Thymus (tissue), 11 donors: ENCODE data around the gene OR1N1. TPM values are rescaled to one million over a fixed set of nuclear protein-coding genes. Genes with fewer than 3 reads are reported as not detected.
"Not testable (repeated sequence)": the region's sequence is repeated elsewhere in the genome, so short reads cannot be mapped to it uniquely, and the experiment has no call there.

ENCODE experiments used
- DNase-seq, 9 donors: peaks; one replicate each; pipeline ENCODE4 v3.0.0-alpha.2; 2013; ENCODE audit warnings: low spot score in 9 of 9, low read depth in 6 of 9, missing footprints in 1 of 9
- H3K27ac ChIP-seq, 2 donors: one replicate each; pipeline ENCODE4 v1.5.1; 2013; ENCODE audit warnings: control low read depth in 1 of 2, low read depth in 1 of 2, low read length in 1 of 2, mild to moderate bottlenecking in 1 of 2, moderate library complexity in 1 of 2
- H3K27me3 ChIP-seq, 2 donors: one replicate each; pipeline ENCODE4 v1.5.1; 2013; ENCODE audit warnings: low read length in 1 of 2; ENCODE audit not compliant: control insufficient read depth in 2 of 2, insufficient read depth in 1 of 2
- H3K36me3 ChIP-seq, 2 donors: one replicate each; pipeline ENCODE4 v1.5.1; 2013; ENCODE audit warnings: low read length in 1 of 2, mild to moderate bottlenecking in 1 of 2, moderate library complexity in 1 of 2; ENCODE audit not compliant: control insufficient read depth in 2 of 2, insufficient read depth in 2 of 2
- H3K4me1 ChIP-seq, 2 donors: one replicate each; pipeline ENCODE4 v1.5.1; 2013; ENCODE audit warnings: low read length in 2 of 2; ENCODE audit not compliant: control insufficient read depth in 2 of 2, insufficient read depth in 2 of 2
- H3K4me3 ChIP-seq, 2 donors: one replicate each; pipeline ENCODE4 v1.5.1; 2013; ENCODE audit warnings: low read length in 2 of 2, control low read depth in 1 of 2, mild to moderate bottlenecking in 1 of 2
- H3K9me3 ChIP-seq, 2 donors: one replicate each; pipeline ENCODE4 v1.5.1; 2013; ENCODE audit warnings: low read length in 1 of 2, mild to moderate bottlenecking in 1 of 2; ENCODE audit not compliant: control insufficient read depth in 2 of 2, insufficient read depth in 1 of 2
- WGBS: extraction: QIAGEN DNeasy Blood & Tissue Kit; methylation state at CpG from one replicate; pipeline ENCODE4 v1.1.7; 2013; 5-methylcytosine and 5-hydroxymethylcytosine counted together
- polyA plus RNA-seq: library from polyadenylated mRNA; stranded (reverse); fragments of 200-250 nt; gene quantifications from one replicate; pipeline ENCODE4 v1.2.3, GENCODE V29; 2013
- total RNA-seq: library from RNA; stranded (reverse); fragments of 120-200 nt; gene quantifications from one replicate; pipeline ENCODE4 v1.2.4, GENCODE V29; 2013
- donor health status: healthy.

Gene OR1N1
- total and polyA plus RNA-seq, 2 donors: not detected

GRCh38 chr9:122537066-122537465 lies 10.0 kb upstream of the OR1N1 start:
- not testable (repeated sequence) for H3K4me1 ChIP-seq, H3K4me3 ChIP-seq, H3K9me3 ChIP-seq, H3K27ac ChIP-seq, H3K27me3 ChIP-seq, H3K36me3 ChIP-seq, DNase-seq
- 89% methylated on average over 7 of the region's 7 CpGs for WGBS

DNA sequence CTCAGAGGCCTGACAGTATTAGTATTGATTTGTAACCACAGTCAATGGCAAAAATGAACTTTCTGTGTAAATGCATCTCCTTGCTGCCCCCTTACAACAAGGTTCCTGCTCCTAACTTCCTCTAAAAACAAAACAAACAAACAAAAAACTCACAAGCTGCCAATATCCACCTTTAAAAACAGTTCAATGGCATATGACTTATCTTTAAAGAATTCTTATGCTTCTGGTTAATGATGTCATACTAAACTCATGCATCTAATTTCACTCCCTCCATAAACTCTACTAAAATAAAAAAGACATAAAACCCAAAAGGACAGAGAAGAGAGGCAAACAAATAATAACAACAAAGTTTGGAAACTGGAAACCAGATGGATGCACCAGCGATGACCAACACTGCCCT lies 9.0 kb upstream of the OR1N1 start:
- DNase-seq: no peak
- Histone ChIP-seq H3K4me1 (no peaks in the 10 kb centered on the region), H3K9me3 (no peaks in the 10 kb centered on the region), H3K4me3 (no peak overlapping the region), H3K27ac (no peak overlapping the region), H3K36me3 (no peaks in the 10 kb centered on the region), H3K27me3 (no peaks in the 10 kb centered on the region)
- whole genome bisulfite sequencing: 96% methylated on average over 1 of the region's 1 CpG

GRCh38 chr9:122531157-122531556 lies 4.1 kb upstream of the OR1N1 start:
- not testable (repeated sequence) for DNase-seq, H3K9me3 ChIP-seq, H3K4me1 ChIP-seq, H3K36me3 ChIP-seq, H3K27me3 ChIP-seq, H3K4me3 ChIP-seq, H3K27ac ChIP-seq
- WGBS: 87% methylated on average over 4 of the region's 4 CpGs

DNA sequence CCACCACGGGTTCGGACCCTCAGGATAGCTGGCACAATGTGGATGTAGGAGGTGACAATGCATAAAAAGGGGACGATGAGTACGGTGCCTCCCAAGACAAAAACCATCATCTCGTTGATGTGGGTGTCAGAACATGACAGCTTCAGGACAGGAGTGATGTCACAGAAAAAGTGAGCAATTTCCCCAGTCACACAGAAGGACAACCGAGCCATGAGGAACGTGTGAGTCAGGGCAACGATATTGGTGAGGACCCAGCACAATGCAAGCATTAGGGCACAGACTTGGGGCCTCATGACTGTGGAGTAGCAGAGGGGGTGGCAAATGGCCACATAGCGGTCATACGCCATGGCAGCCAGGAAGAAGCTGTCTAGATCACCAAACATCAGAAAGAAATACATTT lies 491 bp downstream of the OR1N1 start:
- WGBS: 92% methylated on average over 10 of the region's 10 CpGs
- no peaks in the 10 kb centered on the region for H3K4me1 ChIP-seq

DNA sequence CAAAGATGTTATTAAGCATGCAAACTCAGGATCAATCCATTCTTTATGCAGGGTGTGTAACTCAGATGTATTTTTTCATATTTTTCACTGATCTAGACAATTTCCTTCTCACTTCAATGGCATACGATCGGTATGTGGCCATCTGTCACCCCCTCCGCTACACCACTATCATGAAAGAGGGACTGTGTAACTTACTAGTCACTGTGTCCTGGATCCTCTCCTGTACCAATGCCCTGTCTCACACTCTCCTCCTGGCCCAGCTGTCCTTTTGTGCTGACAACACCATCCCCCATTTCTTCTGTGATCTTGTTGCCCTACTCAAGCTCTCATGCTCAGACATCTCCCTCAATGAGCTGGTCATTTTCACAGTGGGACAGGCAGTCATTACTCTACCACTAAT lies 7.7 kb downstream of the OR1N1 start:
- DNase-seq: no peak
- WGBS: 97% methylated on average over 3 of the region's 3 CpGs
- Histone ChIP-seq H3K27me3 (no peaks in the 10 kb centered on the region), H3K9me3 (no peaks in the 10 kb centered on the region), H3K36me3 (no peaks in the 10 kb centered on the region), H3K4me3 (no peak overlapping the region), H3K4me1 (no peaks in the 10 kb centered on the region), H3K27ac (no peak overlapping the region)

More for the DNA sequence above, 491 bp downstream of the OR1N1 start:
- no peak for DNase-seq
- Histone ChIP-seq H3K27me3 (no peaks in the 10 kb centered on the region), H3K36me3 (no peaks in the 10 kb centered on the region), H3K9me3 (no peaks in the 10 kb centered on the region), H3K4me3 (no peak overlapping the region), H3K27ac (no peak overlapping the region)

DNA sequence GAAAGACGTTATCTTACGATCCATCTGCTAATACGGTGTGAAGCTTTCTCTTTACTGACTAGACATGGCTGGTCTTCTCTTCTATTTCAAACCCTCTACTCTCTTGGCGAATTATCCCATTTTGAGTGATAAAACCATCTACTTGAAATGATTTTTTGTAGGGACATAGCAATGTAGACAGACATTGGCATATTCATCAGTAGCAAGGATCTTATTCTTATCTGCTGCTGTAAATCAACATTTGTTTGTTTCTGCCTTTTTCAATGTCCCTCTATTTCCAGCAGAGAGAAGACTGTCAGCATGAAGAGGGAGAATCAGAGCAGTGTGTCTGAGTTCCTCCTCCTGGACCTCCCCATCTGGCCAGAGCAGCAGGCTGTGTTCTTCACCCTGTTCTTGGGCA lies 8.3 kb downstream of the OR1N1 start, which contains the start of gene OR1J4:
OR1J4 (plus strand) TSS at position 301 of the 400 bp plus-strand sequence; CDS start at position 301, 0 bp downstream.
- WGBS: 89% methylated on average over 4 of the region's 4 CpGs
- H3K36me3 ChIP-seq: no peaks in the 10 kb centered on the region

GRCh38 chr9:122518226-122518625 lies 8.9 kb downstream of the OR1N1 start:
- Histone ChIP-seq H3K4me3 (no peak overlapping the region), H3K4me1 (no peaks in the 10 kb centered on the region), H3K36me3 (no peaks in the 10 kb centered on the region), H3K9me3 (no peaks in the 10 kb centered on the region), H3K27me3 (no peaks in the 10 kb centered on the region), H3K27ac (no peak overlapping the region)
- no peak for DNase-seq
- WGBS: 66% methylated on average over 2 of the region's 2 CpGs

More for the DNA sequence above, 8.3 kb downstream of the OR1N1 start, which contains the start of gene OR1J4:
- Histone ChIP-seq H3K27me3 (no peaks in the 10 kb centered on the region), H3K9me3 (no peaks in the 10 kb centered on the region), H3K4me1 (no peaks in the 10 kb centered on the region), H3K27ac (no peak within 1 kb of the TSS), H3K4me3 (no peak within 1 kb of the TSS)
- DNase-seq: no peak

DNA sequence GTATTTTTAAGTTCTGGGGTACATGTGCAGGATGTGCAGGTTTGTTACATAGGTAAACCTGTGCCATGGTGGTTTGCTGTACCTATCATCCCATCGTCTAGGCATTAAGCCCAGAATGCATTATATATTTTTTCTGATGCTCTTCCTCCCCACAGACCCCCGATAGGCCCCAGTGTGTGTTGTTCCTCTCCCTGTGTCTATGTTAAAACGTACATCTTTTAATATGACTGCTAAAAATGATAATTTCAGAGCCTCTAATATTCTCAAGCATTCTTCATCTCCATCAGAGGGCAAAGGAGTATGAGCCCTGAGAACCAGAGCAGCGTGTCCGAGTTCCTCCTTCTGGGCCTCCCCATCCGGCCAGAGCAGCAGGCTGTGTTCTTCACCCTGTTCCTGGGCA lies 16.6 kb downstream of the OR1N1 start, which contains the start of gene OR1J2:
OR1J2 (plus strand) TSS at position 301 of the 400 bp plus-strand sequence; CDS start at position 301, 0 bp downstream.
- no peak for DNase-seq
- Histone ChIP-seq H3K27ac (no peak within 1 kb of the TSS), H3K4me3 (no peak within 1 kb of the TSS), H3K9me3 (no peaks in the 10 kb centered on the region), H3K36me3 (no peaks in the 10 kb centered on the region), H3K4me1 (no peaks in the 10 kb centered on the region), H3K27me3 (no peaks in the 10 kb centered on the region)
- 92% methylated on average over 6 of the region's 6 CpGs for WGBS

DNA sequence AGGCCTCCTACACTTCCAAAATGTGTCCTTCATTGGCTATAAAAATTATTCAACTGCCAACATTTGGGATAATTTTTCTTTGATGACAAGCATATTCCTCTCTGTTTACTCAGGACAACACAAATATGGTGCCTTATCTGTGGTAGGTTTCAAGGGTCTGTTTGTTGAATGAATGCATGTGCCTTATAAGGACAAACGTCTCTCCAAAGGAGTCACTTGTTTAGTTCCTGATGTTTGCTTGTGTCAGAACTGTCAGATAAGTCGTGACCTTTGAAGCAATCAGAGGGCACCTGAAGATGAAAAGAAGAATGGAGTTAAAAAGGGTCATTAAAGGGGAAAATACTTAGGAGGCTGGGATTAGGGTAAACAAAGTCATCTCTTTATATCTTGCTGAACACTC lies 20.1 kb downstream of the OR1N1 start:
- no peaks in the 10 kb centered on the region for H3K9me3 ChIP-seq
- no peaks in the 10 kb centered on the region for H3K4me1 ChIP-seq
- no peak overlapping the region for H3K27ac ChIP-seq
- DNase-seq: no peak
- WGBS: 69% methylated on average over 2 of the region's 2 CpGs
- no peak overlapping the region for H3K4me3 ChIP-seq
- no peaks in the 10 kb centered on the region for H3K36me3 ChIP-seq
- no peaks in the 10 kb centered on the region for H3K27me3 ChIP-seq

GRCh38 chr9:122498883-122499288 lies 28.2 kb downstream of the OR1N1 start:
- Histone ChIP-seq H3K27me3 (no peaks in the 10 kb centered on the region), H3K9me3 (no peaks in the 10 kb centered on the region), H3K36me3 (no peaks in the 10 kb centered on the region), H3K4me3 (no peak overlapping the region), H3K4me1 (no peaks in the 10 kb centered on the region), H3K27ac (no peak overlapping the region)
- WGBS: 62% methylated on average over 2 of the region's 2 CpGs
- peak in 8 of 9 donors; percentile 4 to 41 (median 8) for DNase-seq
